Testis (tissue), 3 donors: ENCODE measurements around the gene EPHA5. TPM values are rescaled to one million over a fixed set of nuclear protein-coding genes. Genes with fewer than 3 reads are reported as not detected.

Source experiments
- DNase-seq: peaks from one replicate; pipeline ENCODE4 v3.0.0-alpha.2; 2019
- H3K27ac ChIP-seq, 2 donors: fragments of 200-600 bp; sonication (generic); one replicate each; pipeline ENCODE4 v1.5.1; 2019
- H3K27me3 ChIP-seq: fragments of 200-600 bp; sonication (generic); one replicate; pipeline ENCODE4 v1.5.1; 2019
- H3K36me3 ChIP-seq: fragments of 200-600 bp; sonication (generic); one replicate; pipeline ENCODE4 v1.5.1; 2017; ENCODE audit warnings: low read depth; ENCODE audit errors: missing control alignments
- H3K4me1 ChIP-seq: fragments of 200-600 bp; sonication (generic); one replicate; pipeline ENCODE4 v1.5.1; 2019
- H3K4me3 ChIP-seq, 2 donors: fragments of 200-600 bp; sonication (generic); one replicate each; pipeline ENCODE4 v1.5.1; 2017 to 2019
- H3K9me3 ChIP-seq: fragments of 200-600 bp; sonication (generic); one replicate; pipeline ENCODE4 v1.5.1; 2017
- POLR2A ChIP-seq: fragments of 450-650 bp; IDR thresholded peaks from one replicate; pipeline ENCODE4 v1.6.1; 2017; ENCODE audit warnings: antibody characterized with exemption, mild to moderate bottlenecking, moderate library complexity
- WGBS, 2 donors: methylation state at CpG; one replicate each; pipeline ENCODE4 v1.1.5; 2018; 5-methylcytosine and 5-hydroxymethylcytosine counted together
- intact Hi-C: fragments of 100-400 bp; cut with DNase I; formaldehyde crosslinking; loops from one replicate; pipeline ENCODE4 v1.15.1; 2023; ENCODE audit warnings: low total_unique reads
- polyA plus RNA-seq: library from polyadenylated mRNA; stranded (reverse); fragments of 350-450 nt; fragmentation: Illumina TruSeq; extraction: RNeasy Lipid Tissue Mini Kit (QIAGEN cat#74804); gene quantifications from one replicate; pipeline ENCODE4 v1.2.3, GENCODE V29; 2014; ENCODE audit warnings: low read depth, low replicate concordance; ENCODE audit not compliant: insufficient read depth
- total RNA-seq, 2 donors: library from RNA; depleted of rRNA; stranded (reverse); fragments of >200 nt; gene quantifications; one replicate each; pipeline ENCODE4 v1.2.3, GENCODE V29; 2016
- TF ChIP-seq, protein P1 (sequence below), 3 experiments: fragments of 450-650 bp in 2 of 3; fragments of 200-600 bp in 1 of 3; sonication (generic) in 1 of 3; IDR thresholded peaks; one replicate each; pipeline ENCODE4 v1.5.1; 2016 to 2019; ENCODE audit warnings: antibody characterized with exemption in 3 of 3, mild to moderate bottlenecking in 2 of 3, moderate library complexity in 1 of 3

EPHA5 gene
- total and polyA plus RNA-seq, 3 donors from 2014 or later = 1.0 to 3.1 (median 1.4) TPM

DNA sequence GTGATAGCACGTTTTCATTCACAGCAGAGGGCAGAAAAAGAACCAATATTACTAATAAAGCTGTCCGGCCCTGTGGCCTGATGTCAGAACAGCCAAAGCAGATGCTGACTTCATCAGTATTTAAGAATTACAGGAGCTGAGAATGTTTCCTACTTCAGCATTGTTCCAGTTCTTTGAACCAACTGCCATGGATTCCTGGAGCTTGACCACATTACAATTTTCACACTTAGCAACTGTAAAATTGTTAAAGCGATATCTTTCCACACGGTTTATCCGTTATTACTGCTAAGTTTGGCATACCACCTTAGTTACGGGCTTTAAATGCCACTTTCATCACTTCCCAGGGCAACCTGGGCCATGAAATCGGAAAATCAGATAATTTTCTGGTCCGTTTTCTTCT, 118.2 kb downstream of the EPHA5 start:
- H3K27me3 ChIP-seq = no peaks in the 10 kb centered on the region
- WGBS, 2 donors = 83% methylated on average over 8 of the region's 8 CpGs
- H3K4me3 ChIP-seq = no peak overlapping the region
- TF ChIP-seq POLR2A = no peak
- TF ChIP-seq, protein P1, sequence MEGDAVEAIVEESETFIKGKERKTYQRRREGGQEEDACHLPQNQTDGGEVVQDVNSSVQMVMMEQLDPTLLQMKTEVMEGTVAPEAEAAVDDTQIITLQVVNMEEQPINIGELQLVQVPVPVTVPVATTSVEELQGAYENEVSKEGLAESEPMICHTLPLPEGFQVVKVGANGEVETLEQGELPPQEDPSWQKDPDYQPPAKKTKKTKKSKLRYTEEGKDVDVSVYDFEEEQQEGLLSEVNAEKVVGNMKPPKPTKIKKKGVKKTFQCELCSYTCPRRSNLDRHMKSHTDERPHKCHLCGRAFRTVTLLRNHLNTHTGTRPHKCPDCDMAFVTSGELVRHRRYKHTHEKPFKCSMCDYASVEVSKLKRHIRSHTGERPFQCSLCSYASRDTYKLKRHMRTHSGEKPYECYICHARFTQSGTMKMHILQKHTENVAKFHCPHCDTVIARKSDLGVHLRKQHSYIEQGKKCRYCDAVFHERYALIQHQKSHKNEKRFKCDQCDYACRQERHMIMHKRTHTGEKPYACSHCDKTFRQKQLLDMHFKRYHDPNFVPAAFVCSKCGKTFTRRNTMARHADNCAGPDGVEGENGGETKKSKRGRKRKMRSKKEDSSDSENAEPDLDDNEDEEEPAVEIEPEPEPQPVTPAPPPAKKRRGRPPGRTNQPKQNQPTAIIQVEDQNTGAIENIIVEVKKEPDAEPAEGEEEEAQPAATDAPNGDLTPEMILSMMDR (IDR thresholded peaks at IDR 0.05) = no peak
- no peak overlapping the region for H3K27ac ChIP-seq
- no peak for DNase-seq
- H3K4me1 ChIP-seq = no peaks in the 10 kb centered on the region
- intact Hi-C loops = no loop called here
- no peaks in the 10 kb centered on the region for H3K36me3 ChIP-seq
- H3K9me3 ChIP-seq = no peaks in the 10 kb centered on the region

GRCh38 chr4:65550500-65550899, 119.8 kb downstream of the EPHA5 start:
- no peaks in the 10 kb centered on the region for H3K36me3 ChIP-seq
- DNase-seq = no peak
- no peaks in the 10 kb centered on the region for H3K27me3 ChIP-seq
- TF ChIP-seq, protein P1 (IDR thresholded peaks at IDR 0.05) = no peak
- no peak for TF ChIP-seq POLR2A
- no peak overlapping the region for H3K4me3 ChIP-seq
- H3K4me1 ChIP-seq = no peaks in the 10 kb centered on the region
- 82 to 89% methylated on average over 11 of the region's 11 CpGs for WGBS, 2 donors
- intact Hi-C loops = no loop called here
- no peak overlapping the region for H3K27ac ChIP-seq
- H3K9me3 ChIP-seq = no peaks in the 10 kb centered on the region

- no peak for DNase-seq
- WGBS, 2 donors = 86 to 88% methylated on average over 4 of the region's 4 CpGs
- Histone ChIP-seq H3K27me3 (no peaks in the 10 kb centered on the region), H3K36me3 (no peaks in the 10 kb centered on the region), H3K27ac (no peak overlapping the region), H3K9me3 (no peaks in the 10 kb centered on the region), H3K4me3 (no peak overlapping the region), H3K4me1 (no peaks in the 10 kb centered on the region)
- TF ChIP-seq, protein P1 (IDR thresholded peaks at IDR 0.05) = no peak
- no peak for TF ChIP-seq POLR2A
- intact Hi-C loops = no loop called here
Observed at GRCh38 chr4:65546882-65547416, 123.3 kb downstream of the EPHA5 start.

- no peaks in the 10 kb centered on the region for H3K36me3 ChIP-seq
- intact Hi-C loops = no loop called here
- no peak for DNase-seq
- H3K27ac ChIP-seq = no peak overlapping the region
- H3K27me3 ChIP-seq = no peaks in the 10 kb centered on the region
- TF ChIP-seq, protein P1 (IDR thresholded peaks at IDR 0.05) = no peak
- TF ChIP-seq POLR2A = no peak
- 90 to 91% methylated on average over 3 of the region's 3 CpGs for WGBS, 2 donors
- H3K4me1 ChIP-seq = no peaks in the 10 kb centered on the region
- no peaks in the 10 kb centered on the region for H3K9me3 ChIP-seq
- no peak overlapping the region for H3K4me3 ChIP-seq
Observed at GRCh38 chr4:65538571-65538970, 131.7 kb downstream of the EPHA5 start.

DNA sequence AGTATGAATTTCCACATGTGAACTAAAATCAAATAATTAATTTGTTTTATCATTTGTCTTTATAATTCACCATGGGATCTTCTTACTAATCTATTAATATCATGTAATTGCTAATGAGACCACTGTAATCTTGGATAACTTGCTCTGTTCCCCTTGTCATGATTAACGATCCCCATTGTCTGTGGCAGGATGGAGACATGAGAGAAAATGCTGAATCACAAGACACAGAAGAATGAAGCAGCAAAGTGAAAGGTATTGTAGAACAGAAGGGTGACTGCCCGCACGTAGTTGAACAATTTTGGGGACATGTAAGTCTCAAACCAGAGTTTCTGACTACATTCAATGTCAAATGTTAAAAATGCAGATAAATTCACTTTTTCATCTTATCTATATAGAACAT, 135.2 kb downstream of the EPHA5 start:
- intact Hi-C loops = no loop called here
- H3K4me3 ChIP-seq = no peak overlapping the region
- WGBS, 2 donors = 43 to 54% methylated on average over 3 of the region's 3 CpGs
- H3K36me3 ChIP-seq = no peaks in the 10 kb centered on the region
- no peaks in the 10 kb centered on the region for H3K4me1 ChIP-seq
- TF ChIP-seq POLR2A = no peak
- TF ChIP-seq, protein P1 (IDR thresholded peaks at IDR 0.05) = no peak
- DNase-seq = no peak
- H3K27ac ChIP-seq = no peak overlapping the region
- no peaks in the 10 kb centered on the region for H3K27me3 ChIP-seq
- no peaks in the 10 kb centered on the region for H3K9me3 ChIP-seq
